SK-N-SH (cell line): Measurements from ENCODE around the gene HES1. TPM values are rescaled to one million over a fixed set of nuclear protein-coding genes. Genes with fewer than 3 reads are reported as not detected.

Experiments used
- CTCF ChIA-PET: fragments of 300-600, 350-600 bp; formaldehyde crosslinking; extraction: SDS; loops from one replicate; lab custom pipeline; 2021; lab: Yijun Ruan, JAX
- POLR2A ChIA-PET: fragments of 350-600 bp; sonication (Branson Sonifier 250); formaldehyde crosslinking; extraction: SDS; loops from one replicate; lab custom pipeline; 2020; ENCODE audit warnings: antibody characterized with exemption, inconsistent platforms; lab: Yijun Ruan, JAX
- DNase-seq: peaks from one replicate; pipeline ENCODE4 v3.0.0; 2012
- H2AFZ ChIP-seq: fragments of 200-600 bp; sonication (generic); 2 replicates; pipeline ENCODE4 v1.8.1; 2016; ENCODE audit warnings: antibody characterized with exemption, mild to moderate bottlenecking, low read depth
- H3F3A ChIP-seq: fragments of 200-600 bp; sonication (generic); replicated peaks from 2 replicates; pipeline ENCODE3; 2016; ENCODE audit warnings: antibody characterized with exemption, mild to moderate bottlenecking; ENCODE audit not compliant: insufficient read depth
- H3K27ac ChIP-seq, 2 experiments: fragments of 200-500 bp in 1 of 2; fragments of 200-600 bp in 1 of 2; sonication (Bioruptor generic) in 1 of 2; sonication (generic), shearing (Covaris generic) in 1 of 2; 2 replicates each; pipeline versions ENCODE4 v1.5.1 to v1.6.1; 2014 to 2016; ENCODE audit warnings: low read depth in 2 of 2, inconsistent platforms in 1 of 2, low read length in 1 of 2, mild to moderate bottlenecking in 1 of 2, mixed read lengths in 1 of 2
- H3K27me3 ChIP-seq: fragments of 200-600 bp; sonication (generic), shearing (Covaris generic); 2 replicates; pipeline ENCODE4 v1.6.1; 2016; ENCODE audit warnings: mixed run types; ENCODE audit not compliant: insufficient read depth
- H3K36me3 ChIP-seq, 2 experiments: fragments of 200-500 bp in 1 of 2; fragments of 200-600 bp in 1 of 2; sonication (Bioruptor generic) in 1 of 2; sonication (generic) in 1 of 2; replicated peaks in 1 of 2; 2 replicates each; pipeline versions ENCODE3 to v1.5.1; 2014 to 2016; ENCODE audit warnings: low read length in 1 of 2, mild to moderate bottlenecking in 1 of 2; ENCODE audit not compliant: insufficient read depth in 2 of 2, control insufficient read depth in 1 of 2
- H3K4me1 ChIP-seq, 2 experiments: fragments of 200-500 bp in 1 of 2; fragments of 200-600 bp in 1 of 2; sonication (Bioruptor generic) in 1 of 2; sonication (generic), shearing (Covaris generic) in 1 of 2; 2 replicates each; pipeline versions ENCODE4 v1.5.1 to v1.6.1; 2014 to 2016; ENCODE audit warnings: low read depth in 1 of 2, low read length in 1 of 2, mixed run types in 1 of 2; ENCODE audit not compliant: insufficient read depth in 2 of 2, control insufficient read depth in 1 of 2
- H3K4me2 ChIP-seq: fragments of 200-600 bp; sonication (generic), shearing (Covaris generic); 2 replicates; pipeline ENCODE4 v1.6.1; 2017; ENCODE audit warnings: mixed run types
- H3K4me3 ChIP-seq, 2 experiments: fragments of 200-500 bp in 1 of 2; fragments of 200-600 bp in 1 of 2; sonication (Bioruptor generic) in 1 of 2; sonication (generic), shearing (Covaris generic) in 1 of 2; 2 replicates each; pipeline versions ENCODE4 v1.5.1 to v1.8.1; 2014 to 2016; ENCODE audit warnings: low read depth in 2 of 2, inconsistent platforms in 1 of 2, low read length in 1 of 2, mild to moderate bottlenecking in 1 of 2, mixed read lengths in 1 of 2, moderate library complexity in 1 of 2
- H3K79me2 ChIP-seq: fragments of 200-600 bp; sonication (generic); 2 replicates; pipeline ENCODE4 v1.8.1; 2017; ENCODE audit warnings: mild to moderate bottlenecking; ENCODE audit not compliant: insufficient read depth
- H3K9ac ChIP-seq: fragments of 200-600 bp; sonication (generic); 2 replicates; pipeline ENCODE4 v1.6.1; 2017; ENCODE audit warnings: mixed run types
- H3K9me2 ChIP-seq: fragments of 200-600 bp; sonication (generic); 2 replicates; pipeline ENCODE4 v1.6.1; 2017; ENCODE audit warnings: mixed run types
- H3K9me3 ChIP-seq: fragments of 200-600 bp; sonication (generic); 2 replicates; pipeline ENCODE4 v1.6.1; 2017; ENCODE audit warnings: mixed run types, mild to moderate bottlenecking, moderate library complexity
- H4K20me1 ChIP-seq: fragments of 200-600 bp; sonication (generic); 2 replicates; pipeline ENCODE4 v1.6.1; 2017; ENCODE audit warnings: mild to moderate bottlenecking, mixed run types; ENCODE audit not compliant: insufficient read depth
- CHD2 ChIP-seq: fragments of 150-350 bp; IDR thresholded peaks from 2 replicates; pipeline ENCODE4 v1.6.1; 2018; ENCODE audit warnings: low read length; ENCODE audit not compliant: partially characterized antibody
- CTCF ChIP-seq: fragments of 200-600 bp; sonication (generic); IDR thresholded peaks from 2 replicates; pipeline ENCODE4 v1.6.1; 2017; ENCODE audit warnings: antibody characterized with exemption, mild to moderate bottlenecking, moderate library complexity
- GABPA ChIP-seq: IDR thresholded peaks from 2 replicates; pipeline ENCODE4 v1.4.0; 2012; ENCODE audit warnings: low read depth, mild to moderate bottlenecking
- GATA2 ChIP-seq: sonication (generic); formaldehyde crosslinking; IDR thresholded peaks from 2 replicates; pipeline ENCODE4 v1.5.0; 2020; ENCODE audit warnings: mild to moderate bottlenecking, missing genetic modification reagents
- JUND ChIP-seq: IDR thresholded peaks from 2 replicates; pipeline ENCODE4 v1.4.0; 2012
- NFIC ChIP-seq: IDR thresholded peaks from 2 replicates; pipeline ENCODE4 v1.4.0; 2012; ENCODE audit warnings: borderline replicate concordance
- RAD21 ChIP-seq: IDR thresholded peaks from 2 replicates; pipeline ENCODE4 v1.6.1; 2012; ENCODE audit warnings: mild to moderate bottlenecking, low read length
- SIN3A ChIP-seq: IDR thresholded peaks from 2 replicates; pipeline ENCODE4 v1.6.1; 2012; ENCODE audit warnings: low read depth, mild to moderate bottlenecking, low read length, moderate library complexity, borderline replicate concordance
- TEAD4 ChIP-seq: IDR thresholded peaks from 2 replicates; pipeline ENCODE4 v1.4.0; 2012; ENCODE audit warnings: mild to moderate bottlenecking, borderline replicate concordance; ENCODE audit not compliant: insufficient read depth
- WGBS: methylation state at CpG from one replicate; pipeline ENCODE4 v1.1.6; 2017; ENCODE audit warnings: low lambda C conversion rate; 5-methylcytosine and 5-hydroxymethylcytosine counted together
- polyA plus RNA-seq, 3 experiments: library from polyadenylated mRNA; depleted of rRNA; stranded (reverse); fragments of >200 nt; gene quantifications; 2 replicates each; pipeline ENCODE4 v1.2.3, GENCODE V29; 2012

HES1 gene
- polyA plus RNA-seq, 1 of the 3 experiments (the other 2 are of a cell fraction) = 225 TPM

GRCh38 chr3:194133661-194134230, 2.2 kb upstream of the HES1 start:
- H3K4me2 ChIP-seq = peak overlapping the region; percentile 52; the same call in 1 of the 2 replicates
- H3K79me2 ChIP-seq = peaks cover 21% of the 10 kb centered on the region
- H2AFZ ChIP-seq = no peak overlapping the region; the same call in 1 of the 2 replicates
- POLR2A ChIA-PET = interaction anchor here (1.2 to 1.8 kb wide), 4 partner anchors 9 to 140 kb away, joined by 3 to 5 read pairs (median 4); no protein-coding TSS in a partner anchor
- no peaks in the 10 kb centered on the region for H3K27me3 ChIP-seq
- TF ChIP-seq CHD2 (peak; percentile 94), GATA2 (CRISPR knock-in tag) (peak; percentile 26; the same call in 1 of the 2 replicates), NFIC (no peak), GABPA (peak; percentile 15; the same call in 1 of the 2 replicates), SIN3A (no peak), RAD21 (0 out of 2 replicates have a peak, but pooled peaks have one; percentile 11)
- CTCF ChIA-PET = interaction anchor here (1.8 to 7.7 kb wide), 5 partner anchors 10 to 468 kb away, joined by 4 to 49 read pairs (median 8); no protein-coding TSS in a partner anchor
- no peak for DNase-seq
- peak overlapping the region; percentile 33 to 94; a peak in 3 of 4 replicates for H3K27ac ChIP-seq
- 27% methylated on average over 17 of the region's 41 CpGs for WGBS
- no peaks in the 10 kb centered on the region for H3K9me3 ChIP-seq
- H3K9me2 ChIP-seq = no peaks in the 10 kb centered on the region
- peaks cover 16 to 58% of the 10 kb centered on the region in 2 experiments; a peak in 3 of 4 replicates for H3K4me1 ChIP-seq
- H4K20me1 ChIP-seq = peaks cover 23% of the 10 kb centered on the region
- peak overlapping the region; percentile 32; the same call in 1 of the 2 replicates for H3K9ac ChIP-seq
- H3F3A ChIP-seq = peaks cover 35% of the 10 kb centered on the region
- H3K36me3 ChIP-seq = peaks cover 0 to 7% of the 10 kb centered on the region in 2 experiments
- H3K4me3 ChIP-seq = peak overlapping the region; percentile 5 to 71; a peak in 3 of 4 replicates

- ChIA-PET CTCF (interaction anchor here (1.0 to 7.7 kb wide), 6 partner anchors 11 to 468 kb away, joined by 4 to 49 read pairs (median 8); no protein-coding TSS in a partner anchor), POLR2A (interaction anchor here (1.0 to 1.8 kb wide), 6 partner anchors 10 to 182 kb away, joined by 3 to 5 read pairs (median 4); no protein-coding TSS in a partner anchor)
- no peak for TF ChIP-seq TEAD4
- TF ChIP-seq CTCF = no peak
- TF ChIP-seq JUND = no peak
- H3K9me3 ChIP-seq = no peaks in the 10 kb centered on the region
- peaks cover 0 to 7% of the 10 kb centered on the region in 2 experiments for H3K36me3 ChIP-seq
- no CpG with 5 or more reads among the region's 71 CpGs for WGBS
- peaks cover 21% of the 10 kb centered on the region for H3K79me2 ChIP-seq
- H3K4me2 ChIP-seq = peak overlapping the region; percentile 99
- no peaks in the 10 kb centered on the region for H3K9me2 ChIP-seq
- no peaks in the 10 kb centered on the region for H3K27me3 ChIP-seq
- H3K4me3 ChIP-seq = peak overlapping the region; percentile 68 to 71
- H3F3A ChIP-seq = peaks cover 40% of the 10 kb centered on the region
- H4K20me1 ChIP-seq = peaks cover 26% of the 10 kb centered on the region
- H3K9ac ChIP-seq = peak overlapping the region; percentile 89
- H2AFZ ChIP-seq = 0 out of 2 replicates have a peak overlapping the region, but pooled peaks have one; percentile 39
- peak; percentile 79 for DNase-seq
- peaks cover 22 to 63% of the 10 kb centered on the region in 2 experiments; a peak in 3 of 4 replicates for H3K4me1 ChIP-seq
- peak overlapping the region; percentile 94 to 96 for H3K27ac ChIP-seq
Observed at GRCh38 chr3:194134231-194134756, 1.7 kb upstream of the HES1 start.
